Mononuclear cell (primary cell): ENCODE results near the gene ATXN1. TPM values are rescaled to one million over a fixed set of nuclear protein-coding genes. Genes with fewer than 3 reads are reported as not detected.
"Not testable (repeated sequence)": the region's sequence is repeated elsewhere in the genome, so short reads cannot be mapped to it uniquely, and the experiment has no call there.

Experiments used
- H3K27me3 ChIP-seq: 2 replicates; pipeline ENCODE4 v1.6.0; 2011; ENCODE audit warnings: low read length, control low read depth; ENCODE audit not compliant: insufficient read depth
- H3K4me1 ChIP-seq: 2 replicates; pipeline ENCODE4 v1.5.1; 2011; ENCODE audit warnings: mild to moderate bottlenecking, low read length, control low read depth; ENCODE audit not compliant: insufficient read depth
- H3K4me3 ChIP-seq: 2 replicates; pipeline ENCODE4 v1.5.1; 2011; ENCODE audit warnings: mild to moderate bottlenecking, low read length, moderate library complexity
- H3K9me3 ChIP-seq: 2 replicates; pipeline ENCODE4 v1.5.1; 2011; ENCODE audit warnings: low read depth, mild to moderate bottlenecking, control low read depth, low read length
- total RNA-seq: library from RNA; depleted of rRNA; stranded (reverse); fragments of >200 nt; gene quantifications from one replicate; pipeline ENCODE4 v1.2.3, GENCODE V29; 2012

The ATXN1 gene
- total RNA-seq, 1 donor: 83.4 TPM

GRCh38 chr6:16559071-16559470, 202.2 kb downstream of the ATXN1 start:
- Histone ChIP-seq H3K4me1 (no peaks in the 10 kb centered on the region), H3K27me3 (no peaks in the 10 kb centered on the region), H3K4me3 (no peak overlapping the region), H3K9me3 (no peaks in the 10 kb centered on the region)

- Histone ChIP-seq H3K27me3 (no peaks in the 10 kb centered on the region), H3K9me3 (no peaks in the 10 kb centered on the region), H3K4me3 (no peak overlapping the region)
Measured at GRCh38 chr6:16555550-16555949, 205.7 kb downstream of the ATXN1 start.

GRCh38 chr6:16553531-16553930, 207.7 kb downstream of the ATXN1 start:
- no peak overlapping the region for H3K4me3 ChIP-seq
- H3K4me1 ChIP-seq: no peaks in the 10 kb centered on the region
- H3K9me3 ChIP-seq: no peaks in the 10 kb centered on the region
- H3K27me3 ChIP-seq: no peaks in the 10 kb centered on the region

More at GRCh38 chr6:16555550-16555949, 205.7 kb downstream of the ATXN1 start:
- no peaks in the 10 kb centered on the region for H3K4me1 ChIP-seq

- no peak overlapping the region for H3K4me3 ChIP-seq
Measured at GRCh38 chr6:16551466-16551865, 209.8 kb downstream of the ATXN1 start.

GRCh38 chr6:16548121-16548520, 213.1 kb downstream of the ATXN1 start:
- H3K4me3 ChIP-seq: no peak overlapping the region
- H3K9me3 ChIP-seq: no peaks in the 10 kb centered on the region
- H3K4me1 ChIP-seq: no peaks in the 10 kb centered on the region
- no peaks in the 10 kb centered on the region for H3K27me3 ChIP-seq

More at GRCh38 chr6:16551466-16551865, 209.8 kb downstream of the ATXN1 start:
- no peaks in the 10 kb centered on the region for H3K9me3 ChIP-seq
- no peaks in the 10 kb centered on the region for H3K27me3 ChIP-seq
- no peaks in the 10 kb centered on the region for H3K4me1 ChIP-seq

- Histone ChIP-seq H3K4me1 (no peaks in the 10 kb centered on the region), H3K9me3 (no peaks in the 10 kb centered on the region), H3K4me3 (no peak overlapping the region), H3K27me3 (no peaks in the 10 kb centered on the region)
Measured at GRCh38 chr6:16547587-16547986, 213.7 kb downstream of the ATXN1 start.

GRCh38 chr6:16546861-16547260, 214.4 kb downstream of the ATXN1 start:
- no peaks in the 10 kb centered on the region for H3K27me3 ChIP-seq
- H3K4me3 ChIP-seq: no peak overlapping the region
- no peaks in the 10 kb centered on the region for H3K9me3 ChIP-seq
- H3K4me1 ChIP-seq: no peaks in the 10 kb centered on the region

GRCh38 chr6:16545382-16545781, 215.9 kb downstream of the ATXN1 start:
- H3K4me1 ChIP-seq: no peaks in the 10 kb centered on the region
- H3K27me3 ChIP-seq: no peaks in the 10 kb centered on the region
- H3K9me3 ChIP-seq: no peaks in the 10 kb centered on the region
- no peak overlapping the region for H3K4me3 ChIP-seq

- no peaks in the 10 kb centered on the region for H3K27me3 ChIP-seq
- no peaks in the 10 kb centered on the region for H3K4me1 ChIP-seq
- H3K9me3 ChIP-seq: no peaks in the 10 kb centered on the region
- H3K4me3 ChIP-seq: no peak overlapping the region
Measured at GRCh38 chr6:16544521-16544920, 216.7 kb downstream of the ATXN1 start.

- Histone ChIP-seq H3K9me3 (no peaks in the 10 kb centered on the region), H3K4me3 (no peak overlapping the region), H3K27me3 (no peaks in the 10 kb centered on the region), H3K4me1 (no peaks in the 10 kb centered on the region)
Measured at GRCh38 chr6:16544006-16544405, 217.3 kb downstream of the ATXN1 start.

- H3K27me3 ChIP-seq: no peaks in the 10 kb centered on the region
- H3K4me3 ChIP-seq: no peak overlapping the region
- H3K4me1 ChIP-seq: no peaks in the 10 kb centered on the region
- no peaks in the 10 kb centered on the region for H3K9me3 ChIP-seq
Measured at GRCh38 chr6:16543521-16543920, 217.7 kb downstream of the ATXN1 start.

GRCh38 chr6:16542070-16542469, 219.2 kb downstream of the ATXN1 start:
- H3K9me3 ChIP-seq: no peaks in the 10 kb centered on the region
- no peaks in the 10 kb centered on the region for H3K4me1 ChIP-seq
- no peaks in the 10 kb centered on the region for H3K27me3 ChIP-seq
- no peak overlapping the region for H3K4me3 ChIP-seq

GRCh38 chr6:16540804-16541752, 220.2 kb downstream of the ATXN1 start:
- H3K4me1 ChIP-seq: no peaks in the 10 kb centered on the region
- no peaks in the 10 kb centered on the region for H3K27me3 ChIP-seq
- H3K9me3 ChIP-seq: no peaks in the 10 kb centered on the region
- no peak overlapping the region for H3K4me3 ChIP-seq

- not testable (repeated sequence) for H3K27me3 ChIP-seq, H3K9me3 ChIP-seq, H3K4me3 ChIP-seq, H3K4me1 ChIP-seq
Measured at GRCh38 chr6:16540383-16540782, 220.9 kb downstream of the ATXN1 start.

GRCh38 chr6:16539086-16539931, 222.0 kb downstream of the ATXN1 start:
- Histone ChIP-seq H3K4me1 (no peaks in the 10 kb centered on the region), H3K4me3 (no peak overlapping the region), H3K9me3 (no peaks in the 10 kb centered on the region), H3K27me3 (no peaks in the 10 kb centered on the region)
